Measurements from ENCODE around the gene SGSM1. TPM values are rescaled to one million over a fixed set of nuclear protein-coding genes. Genes with fewer than 3 reads are reported as not detected.

Gene SGSM1
- total and polyA plus RNA-seq, 9 of the 15 experiments (the other 6 are each of a cell fraction or from before 2014, with no cell fraction given), result not detected

DNA sequence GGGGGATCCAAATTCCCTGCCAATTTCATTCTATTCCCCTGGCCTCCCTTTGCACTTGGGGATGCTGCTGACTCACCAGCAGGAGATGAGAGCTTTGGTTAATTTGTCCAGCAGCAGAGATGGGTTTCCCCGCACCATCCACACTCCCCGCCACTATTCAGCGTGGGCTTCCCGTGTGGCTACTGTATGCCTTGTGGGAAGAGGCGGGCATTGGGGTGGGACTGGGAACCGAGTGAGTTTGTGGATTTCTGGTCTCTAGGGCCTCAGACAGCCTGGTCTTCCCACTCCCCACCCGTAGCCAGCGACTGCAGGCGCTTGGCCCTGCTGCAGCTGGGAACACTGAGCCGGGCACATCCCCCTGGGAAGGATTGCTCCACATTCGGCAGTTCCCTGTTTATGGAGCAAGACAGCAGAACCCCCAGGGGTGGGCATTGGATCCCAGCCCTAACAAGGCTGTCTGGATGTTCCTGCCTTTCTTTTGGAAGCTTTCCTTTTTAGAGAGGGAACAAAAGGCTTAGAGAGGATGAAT, 169.9 kb downstream of the SGSM1 start:
- WGBS (ENCODE audit: insufficient coverage, low coverage, missing lambda C conversion rate), result under 1% methylated on average over 11 of the region's 11 CpGs
- Histone ChIP-seq H3K9me3 (replicated peaks; ENCODE audit: control insufficient read depth, insufficient read depth, low read depth, low read length) (no peaks in the 10 kb centered on the region), H3K79me2 (ENCODE audit: control insufficient read depth, insufficient read depth, low read length) (no peaks in the 10 kb centered on the region), H3K4me3 (no peak overlapping the region), H3K4me2 (ENCODE audit: insufficient read depth, low read length) (no peak overlapping the region), H3K9ac (ENCODE audit: insufficient read depth in 1 of 2, low read depth in 2 of 2, low read length in 2 of 2) (no peak overlapping the region), H3K9me1 (ENCODE audit: control insufficient read depth, insufficient read depth, low read length) (no peaks in the 10 kb centered on the region), H3K4me1 (replicated peaks in 1 of 2; ENCODE audit: control insufficient read depth in 2 of 2, insufficient read depth in 2 of 2, low read length in 2 of 2) (no peaks in the 10 kb centered on the region; a peak in 1 of 5 replicates), H2AFZ (ENCODE audit: low read depth, low read length) (no peak overlapping the region), H3K27me3 (ENCODE audit: control insufficient read depth in 2 of 2, insufficient read depth in 2 of 2, low read length in 2 of 2) (peaks cover 0 to 7% of the 10 kb centered on the region in 2 experiments; a peak in 1 of 5 replicates), H3K27ac (ENCODE audit: extremely low read depth, low read depth, low read length) (no peak overlapping the region), H3K36me3 (ENCODE audit: control insufficient read depth, insufficient read depth, low read length) (no peaks in the 10 kb centered on the region), H4K20me1 (replicated peaks; ENCODE audit: control insufficient read depth, insufficient read depth, low read length) (no peaks in the 10 kb centered on the region; the same call in 1 of the 2 replicates)
- intact Hi-C loops (cut with micrococcal nuclease), result no loop called here
- DNase-seq (ENCODE audit: extremely low read depth in 1 of 4, low spot score in 3 of 4) (no peak), FAIRE-seq (no peak), ATAC-seq (no peak)
- TF ChIP-seq BRF1 (IDR thresholded peaks at IDR 0.05; ENCODE audit: borderline replicate concordance, extremely low read depth, insufficient read length), result no peak
- TF ChIP-seq PTTG1 (tag; IDR thresholded peaks at IDR 0.05; ENCODE audit: low read depth), result no peak
- TF ChIP-seq ZNF79 (CRISPR knock-in tag; IDR thresholded peaks at IDR 0.05; ENCODE audit: low read depth), result no peak
- TF ChIP-seq, protein P1, sequence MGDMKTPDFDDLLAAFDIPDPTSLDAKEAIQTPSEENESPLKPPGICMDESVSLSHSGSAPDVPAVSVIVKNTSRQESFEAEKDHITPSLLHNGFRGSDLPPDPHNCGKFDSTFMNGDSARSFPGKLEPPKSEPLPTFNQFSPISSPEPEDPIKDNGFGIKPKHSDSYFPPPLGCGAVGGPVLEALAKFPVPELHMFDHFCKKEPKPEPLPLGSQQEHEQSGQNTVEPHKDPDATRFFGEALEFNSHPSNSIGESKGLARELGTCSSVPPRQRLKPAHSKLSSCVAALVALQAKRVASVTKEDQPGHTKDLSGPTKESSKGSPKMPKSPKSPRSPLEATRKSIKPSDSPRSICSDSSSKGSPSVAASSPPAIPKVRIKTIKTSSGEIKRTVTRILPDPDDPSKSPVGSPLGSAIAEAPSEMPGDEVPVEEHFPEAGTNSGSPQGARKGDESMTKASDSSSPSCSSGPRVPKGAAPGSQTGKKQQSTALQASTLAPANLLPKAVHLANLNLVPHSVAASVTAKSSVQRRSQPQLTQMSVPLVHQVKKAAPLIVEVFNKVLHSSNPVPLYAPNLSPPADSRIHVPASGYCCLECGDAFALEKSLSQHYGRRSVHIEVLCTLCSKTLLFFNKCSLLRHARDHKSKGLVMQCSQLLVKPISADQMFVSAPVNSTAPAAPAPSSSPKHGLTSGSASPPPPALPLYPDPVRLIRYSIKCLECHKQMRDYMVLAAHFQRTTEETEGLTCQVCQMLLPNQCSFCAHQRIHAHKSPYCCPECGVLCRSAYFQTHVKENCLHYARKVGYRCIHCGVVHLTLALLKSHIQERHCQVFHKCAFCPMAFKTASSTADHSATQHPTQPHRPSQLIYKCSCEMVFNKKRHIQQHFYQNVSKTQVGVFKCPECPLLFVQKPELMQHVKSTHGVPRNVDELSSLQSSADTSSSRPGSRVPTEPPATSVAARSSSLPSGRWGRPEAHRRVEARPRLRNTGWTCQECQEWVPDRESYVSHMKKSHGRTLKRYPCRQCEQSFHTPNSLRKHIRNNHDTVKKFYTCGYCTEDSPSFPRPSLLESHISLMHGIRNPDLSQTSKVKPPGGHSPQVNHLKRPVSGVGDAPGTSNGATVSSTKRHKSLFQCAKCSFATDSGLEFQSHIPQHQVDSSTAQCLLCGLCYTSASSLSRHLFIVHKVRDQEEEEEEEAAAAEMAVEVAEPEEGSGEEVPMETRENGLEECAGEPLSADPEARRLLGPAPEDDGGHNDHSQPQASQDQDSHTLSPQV (IDR thresholded peaks at IDR 0.05), result no peak
- TF ChIP-seq ZNF239 (CRISPR knock-in tag; IDR thresholded peaks at IDR 0.05), result no peak
- no peak for TF ChIP-seq IFI16 (CRISPR knock-in tag; IDR thresholded peaks at IDR 0.05)
- TF ChIP-seq ZNF165 (CRISPR knock-in tag; IDR thresholded peaks at IDR 0.05; ENCODE audit: borderline replicate concordance), result no peak
- TF ChIP-seq NFE2L1 (tag; IDR thresholded peaks at IDR 0.05; ENCODE audit: borderline replicate concordance, low read depth), result no peak
- no peak for TF ChIP-seq TAL1 (IDR thresholded peaks at IDR 0.05)
- TF ChIP-seq ZNF696 (CRISPR knock-in tag; conservative IDR thresholded peaks at IDR 0.05), result no peak
- TF ChIP-seq KDM1A (IDR thresholded peaks at IDR 0.05), result no peak
- TF ChIP-seq KLF6 (CRISPR knock-in tag; IDR thresholded peaks at IDR 0.05; ENCODE audit: borderline replicate concordance), result no peak
- TF ChIP-seq, protein P2, sequence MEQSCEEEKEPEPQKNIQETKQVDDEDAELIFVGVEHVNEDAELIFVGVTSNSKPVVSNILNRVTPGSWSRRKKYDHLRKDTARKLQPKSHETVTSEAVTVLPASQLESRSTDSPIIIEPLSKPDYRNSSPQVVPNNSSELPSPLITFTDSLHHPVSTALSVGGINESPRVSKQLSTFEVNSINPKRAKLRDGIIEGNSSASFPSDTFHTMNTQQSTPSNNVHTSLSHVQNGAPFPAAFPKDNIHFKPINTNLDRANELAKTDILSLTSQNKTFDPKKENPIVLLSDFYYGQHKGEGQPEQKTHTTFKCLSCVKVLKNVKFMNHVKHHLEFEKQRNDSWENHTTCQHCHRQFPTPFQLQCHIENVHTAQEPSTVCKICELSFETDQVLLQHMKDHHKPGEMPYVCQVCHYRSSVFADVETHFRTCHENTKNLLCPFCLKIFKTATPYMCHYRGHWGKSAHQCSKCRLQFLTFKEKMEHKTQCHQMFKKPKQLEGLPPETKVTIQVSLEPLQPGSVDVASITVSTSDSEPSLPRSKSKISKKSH (CRISPR knock-in tag; IDR thresholded peaks at IDR 0.05), result no peak
- TF ChIP-seq, protein P3, sequence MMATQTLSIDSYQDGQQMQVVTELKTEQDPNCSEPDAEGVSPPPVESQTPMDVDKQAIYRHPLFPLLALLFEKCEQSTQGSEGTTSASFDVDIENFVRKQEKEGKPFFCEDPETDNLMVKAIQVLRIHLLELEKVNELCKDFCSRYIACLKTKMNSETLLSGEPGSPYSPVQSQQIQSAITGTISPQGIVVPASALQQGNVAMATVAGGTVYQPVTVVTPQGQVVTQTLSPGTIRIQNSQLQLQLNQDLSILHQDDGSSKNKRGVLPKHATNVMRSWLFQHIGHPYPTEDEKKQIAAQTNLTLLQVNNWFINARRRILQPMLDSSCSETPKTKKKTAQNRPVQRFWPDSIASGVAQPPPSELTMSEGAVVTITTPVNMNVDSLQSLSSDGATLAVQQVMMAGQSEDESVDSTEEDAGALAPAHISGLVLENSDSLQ (IDR thresholded peaks at IDR 0.05), result no peak
- no peak for TF ChIP-seq MEIS2 (IDR thresholded peaks at IDR 0.05; ENCODE audit: partially characterized antibody)
- TF ChIP-seq FUS (optimal IDR thresholded peaks at IDR 0.05; ENCODE audit: low read depth, low read length), result no peak
- no peak for TF ChIP-seq HDAC6 (IDR thresholded peaks at IDR 0.05; ENCODE audit: low read depth, low read length)
- no peak for TF ChIP-seq PHB2 (IDR thresholded peaks at IDR 0.05; ENCODE audit: low read depth)
- BruUV-seq (replicated peaks), result no TSS peak
- ChIA-PET POLR2A (no interaction called here), CTCF (ENCODE audit: low intra/inter-chr PET ratio) (no interaction called here)
- in situ Hi-C loops (cut with MboI), result no loop called here
